Uterus (tissue), 4 donors: ENCODE data around the gene ADAMTSL5. TPM values are rescaled to one million over a fixed set of nuclear protein-coding genes. Genes with fewer than 3 reads are reported as not detected.
"Not testable (repeated sequence)": the region's sequence is repeated elsewhere in the genome, so short reads cannot be mapped to it uniquely, and the experiment has no call there.

ENCODE experiments used
- DNase-seq, 2 donors: peaks; one replicate each; pipeline ENCODE4 v3.0.0-alpha.2; 2019 to 2020
- H3K27ac ChIP-seq, 2 donors: fragments of 200-600 bp; sonication (generic); 1 replicate in 1 of 2; 2 replicates in 1 of 2; pipeline ENCODE4 v1.5.1; 2016 to 2018
- H3K27me3 ChIP-seq, 2 donors: fragments of 200-600 bp; sonication (generic); one replicate each; pipeline ENCODE4 v1.5.1; 2018 to 2019; ENCODE audit warnings: control low read depth in 1 of 2
- H3K36me3 ChIP-seq, 2 donors: fragments of 200-600 bp; sonication (generic); one replicate each; pipeline ENCODE4 v1.5.1; 2019; ENCODE audit warnings: control low read depth in 1 of 2
- H3K4me1 ChIP-seq, 2 donors: fragments of 200-600 bp; sonication (generic); one replicate each; pipeline ENCODE4 v1.5.1; 2018 to 2019; ENCODE audit warnings: control low read depth in 1 of 2
- H3K4me3 ChIP-seq, 2 donors: fragments of 200-600 bp; sonication (generic); 1 replicate in 1 of 2; 2 replicates in 1 of 2; pipeline ENCODE4 v1.5.1; 2018 to 2019; ENCODE audit warnings: mild to moderate bottlenecking in 1 of 2
- H3K9me3 ChIP-seq, 2 donors: fragments of 200-600 bp; sonication (generic); one replicate each; pipeline ENCODE4 v1.5.1; 2019; ENCODE audit warnings: control low read depth in 1 of 2
- POLR2A ChIP-seq, 2 donors: fragments of 450-650 bp; IDR thresholded peaks; one replicate each; pipeline ENCODE4 v1.6.1; 2016; ENCODE audit warnings: antibody characterized with exemption in 2 of 2, mild to moderate bottlenecking in 1 of 2, moderate library complexity in 1 of 2
- intact Hi-C: fragments of 100-400 bp; cut with DNase I; formaldehyde crosslinking; loops from one replicate; pipeline ENCODE4 v1.15.1; 2023; ENCODE audit warnings: low total_unique reads
- total RNA-seq, 4 donors: library from RNA; depleted of rRNA in 3 of 4; stranded (reverse); fragments of >200 nt in 3 of 4; gene quantifications; one replicate each; pipeline versions ENCODE4 v1.1.0 to v1.2.4, GENCODE V29; 2014 to 2023
- TF ChIP-seq, protein P1 (sequence below), 4 experiments: fragments of 200-600 bp in 2 of 4; fragments of 450-650 bp in 2 of 4; sonication (generic) in 2 of 4; IDR thresholded peaks; one replicate each; pipeline ENCODE4 v1.5.1; 2016 to 2019; ENCODE audit warnings: antibody characterized with exemption in 4 of 4, mild to moderate bottlenecking in 2 of 4, moderate library complexity in 1 of 4
- donor health status: DM: yes; HTN: yes; CAD: no.

Gene ADAMTSL5
- total RNA-seq, 4 donors from 2014 or later: 3.5 to 39.4 (median 12.6) TPM

DNA sequence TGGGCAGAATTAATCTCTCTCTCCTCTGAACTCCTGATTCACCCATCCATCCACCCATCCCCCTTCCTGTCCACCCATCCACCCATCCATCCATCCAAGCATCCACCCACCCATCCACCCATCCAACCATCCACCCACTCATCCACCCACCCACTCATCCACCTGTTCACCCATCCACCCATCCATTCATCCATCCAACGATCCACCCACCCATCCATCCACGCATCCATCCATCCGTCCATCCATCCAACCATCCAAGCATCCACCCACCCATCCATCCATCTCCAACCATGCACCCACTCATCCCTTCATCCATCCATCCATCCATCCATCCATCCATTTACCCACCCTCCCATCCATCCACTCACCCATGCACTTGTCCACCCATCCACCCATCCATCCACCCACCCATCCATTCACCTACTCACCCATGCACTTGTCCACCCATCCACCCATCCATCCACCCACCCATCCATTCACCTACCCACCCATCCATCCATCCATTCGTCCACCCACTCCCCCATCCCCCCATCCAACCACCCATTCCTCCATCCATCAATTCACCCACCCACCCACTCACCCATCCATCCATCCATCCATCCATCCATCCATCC is 36.6 kb upstream of the ADAMTSL5 start:
- no peak overlapping the region for H3K4me3 ChIP-seq
- DNase-seq: no peak
- H3K27ac ChIP-seq: no peak overlapping the region
- no peaks in the 10 kb centered on the region for H3K9me3 ChIP-seq
- H3K36me3 ChIP-seq: no peaks in the 10 kb centered on the region
- H3K4me1 ChIP-seq: no peaks in the 10 kb centered on the region
- intact Hi-C loops: loop anchor here (10.0 kb wide), 2 partner anchors 215 to 275 kb away; no protein-coding TSS in a partner anchor
- H3K27me3 ChIP-seq: no peaks in the 10 kb centered on the region
- TF ChIP-seq, protein P1, sequence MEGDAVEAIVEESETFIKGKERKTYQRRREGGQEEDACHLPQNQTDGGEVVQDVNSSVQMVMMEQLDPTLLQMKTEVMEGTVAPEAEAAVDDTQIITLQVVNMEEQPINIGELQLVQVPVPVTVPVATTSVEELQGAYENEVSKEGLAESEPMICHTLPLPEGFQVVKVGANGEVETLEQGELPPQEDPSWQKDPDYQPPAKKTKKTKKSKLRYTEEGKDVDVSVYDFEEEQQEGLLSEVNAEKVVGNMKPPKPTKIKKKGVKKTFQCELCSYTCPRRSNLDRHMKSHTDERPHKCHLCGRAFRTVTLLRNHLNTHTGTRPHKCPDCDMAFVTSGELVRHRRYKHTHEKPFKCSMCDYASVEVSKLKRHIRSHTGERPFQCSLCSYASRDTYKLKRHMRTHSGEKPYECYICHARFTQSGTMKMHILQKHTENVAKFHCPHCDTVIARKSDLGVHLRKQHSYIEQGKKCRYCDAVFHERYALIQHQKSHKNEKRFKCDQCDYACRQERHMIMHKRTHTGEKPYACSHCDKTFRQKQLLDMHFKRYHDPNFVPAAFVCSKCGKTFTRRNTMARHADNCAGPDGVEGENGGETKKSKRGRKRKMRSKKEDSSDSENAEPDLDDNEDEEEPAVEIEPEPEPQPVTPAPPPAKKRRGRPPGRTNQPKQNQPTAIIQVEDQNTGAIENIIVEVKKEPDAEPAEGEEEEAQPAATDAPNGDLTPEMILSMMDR (IDR thresholded peaks at IDR 0.05): no peak
- no peak for TF ChIP-seq POLR2A (IDR thresholded peaks at IDR 0.05)

DNA sequence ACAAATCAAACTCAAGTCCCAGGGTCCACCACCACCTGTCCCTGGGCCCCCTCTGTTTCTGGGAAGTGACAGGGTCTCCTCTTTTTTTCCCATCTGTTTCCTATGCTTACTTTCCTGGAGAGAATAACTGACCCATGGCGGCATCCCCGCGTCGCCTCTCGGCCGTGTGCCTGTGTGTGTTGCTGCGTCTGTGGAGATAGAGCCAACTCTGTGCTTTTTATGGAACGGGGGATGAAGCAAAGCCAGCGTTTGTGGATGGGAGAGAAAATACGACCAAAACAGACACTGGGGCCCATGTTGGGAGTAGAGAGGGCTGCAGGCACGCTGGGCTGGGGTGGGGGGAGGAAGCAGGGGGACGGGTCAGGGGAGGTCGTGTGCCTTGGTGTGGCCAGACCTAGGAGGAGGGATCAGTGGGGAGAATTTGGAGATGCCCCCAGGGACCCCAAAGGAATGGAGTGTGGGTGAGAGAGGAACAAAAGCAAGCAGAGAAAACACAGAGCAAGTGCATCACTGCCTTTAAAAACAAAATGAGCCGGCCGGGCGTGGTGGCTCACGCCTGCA is 27.6 kb upstream of the ADAMTSL5 start:
- Histone ChIP-seq H3K4me3 (no peak overlapping the region), H3K27me3 (no peaks in the 10 kb centered on the region), H3K36me3 (no peaks in the 10 kb centered on the region), H3K4me1 (peaks cover 0 to 5% of the 10 kb centered on the region in 2 donors), H3K9me3 (no peaks in the 10 kb centered on the region), H3K27ac (peak overlapping the region; percentile 15 to 73)
- intact Hi-C loops: loop anchor here (10.0 kb wide), 2 partner anchors 224 to 284 kb away; no protein-coding TSS in a partner anchor
- TF ChIP-seq, protein P1 (IDR thresholded peaks at IDR 0.05): no peak
- TF ChIP-seq POLR2A (IDR thresholded peaks at IDR 0.05): no peak
- DNase-seq: peak; percentile 31 to 53

DNA sequence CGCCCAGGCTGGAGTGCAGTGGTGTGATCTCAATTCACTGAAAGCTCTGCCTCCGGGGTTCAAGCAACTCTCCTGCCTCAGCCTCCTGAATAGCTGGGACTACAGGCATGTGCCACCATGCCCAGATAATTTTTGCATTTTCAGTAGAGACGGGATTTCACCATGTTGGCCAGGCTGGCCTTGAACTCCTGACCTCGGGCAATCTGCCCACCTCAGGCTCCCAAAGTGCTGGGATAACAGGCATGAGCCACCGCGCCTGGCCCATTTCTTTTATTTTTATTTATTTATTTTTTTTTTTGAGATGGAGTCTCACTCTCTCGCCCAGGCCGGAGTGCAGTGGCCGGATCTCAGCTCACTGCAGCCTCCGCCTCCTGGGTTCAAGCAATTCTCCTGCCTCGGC is 26.9 kb upstream of the ADAMTSL5 start:
- not testable (repeated sequence) for H3K27me3 ChIP-seq, DNase-seq, H3K9me3 ChIP-seq, H3K4me3 ChIP-seq, H3K4me1 ChIP-seq, H3K36me3 ChIP-seq
- intact Hi-C loops: loop anchor here (10.0 kb wide), 2 partner anchors 225 to 285 kb away; no protein-coding TSS in a partner anchor
- H3K27ac ChIP-seq: peak overlapping the region; percentile 15 to 73

DNA sequence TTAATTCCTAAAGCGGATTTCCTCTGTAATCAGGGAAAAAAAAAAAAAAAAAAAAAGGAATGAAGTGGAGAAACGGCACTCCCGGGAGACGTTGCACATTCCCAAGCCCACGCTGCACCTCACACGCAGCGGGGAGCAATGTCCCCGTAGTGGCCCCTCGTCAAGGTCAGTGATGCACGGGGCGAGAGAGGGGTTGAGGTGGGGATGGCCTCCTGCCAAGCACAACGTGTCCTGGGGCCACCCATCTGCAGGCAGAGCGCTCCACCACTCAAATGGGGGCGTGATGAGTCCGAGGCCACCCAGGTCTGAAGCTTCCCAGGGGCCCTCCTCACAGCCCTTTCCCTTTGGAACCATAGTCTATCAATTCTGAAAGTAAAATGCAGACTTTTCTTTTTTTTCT is 26.2 kb upstream of the ADAMTSL5 start:
- intact Hi-C loops: no loop called here
- H3K9me3 ChIP-seq: no peaks in the 10 kb centered on the region

DNA sequence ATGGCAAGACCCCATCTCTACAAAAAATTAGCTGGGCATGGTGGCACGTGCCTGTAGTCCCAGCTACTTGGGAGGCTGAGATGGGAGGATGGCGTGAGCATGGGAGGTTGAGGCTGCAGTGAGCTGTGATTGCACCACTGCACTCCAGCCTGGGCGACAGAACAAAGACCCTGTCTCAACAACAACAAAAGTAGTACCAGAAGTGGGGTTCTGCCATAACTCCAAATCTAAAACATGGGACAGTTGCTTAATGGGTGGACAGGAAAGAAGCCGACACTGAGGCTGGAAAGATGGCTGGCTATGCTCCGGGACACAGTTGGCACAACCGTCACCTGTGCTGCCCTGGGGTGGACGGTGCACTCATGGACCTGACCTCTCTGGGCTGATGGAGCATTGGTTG is 22.9 kb upstream of the ADAMTSL5 start:
- H3K27ac ChIP-seq, DNase-seq, H3K9me3 ChIP-seq, intact Hi-C loops, H3K4me3 ChIP-seq, H3K27me3 ChIP-seq, H3K36me3 ChIP-seq, H3K4me1 ChIP-seq: not testable (repeated sequence)

More for the DNA sequence above, 26.2 kb upstream of the ADAMTSL5 start:
- no peak for TF ChIP-seq POLR2A (IDR thresholded peaks at IDR 0.05)
- TF ChIP-seq, protein P1 (IDR thresholded peaks at IDR 0.05): no peak
- H3K27ac ChIP-seq: no peak overlapping the region
- no peak overlapping the region for H3K4me3 ChIP-seq
- no peak for DNase-seq
- H3K36me3 ChIP-seq: no peaks in the 10 kb centered on the region
- H3K27me3 ChIP-seq: no peaks in the 10 kb centered on the region
- peaks cover 0 to 5% of the 10 kb centered on the region in 2 donors for H3K4me1 ChIP-seq

DNA sequence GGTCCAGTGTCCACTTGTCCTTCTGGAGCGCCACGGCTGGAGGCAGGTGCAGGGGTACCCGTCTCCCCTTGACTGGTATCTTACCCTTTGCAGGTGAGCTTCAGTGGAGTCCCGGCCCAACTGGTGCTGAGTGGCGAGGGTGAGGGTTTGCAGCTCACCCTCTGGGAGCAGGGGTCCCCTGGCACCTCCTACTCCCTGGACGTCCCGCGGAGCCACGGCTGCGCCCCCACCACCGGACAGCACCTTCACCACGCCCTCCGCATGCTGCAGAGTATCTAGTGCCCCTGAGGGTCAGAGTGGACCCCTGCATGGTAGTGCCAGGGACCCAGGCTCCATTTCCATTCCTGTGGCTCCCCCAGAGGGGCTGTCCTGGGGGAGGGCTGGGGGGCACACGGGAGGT is 22.2 kb upstream of the ADAMTSL5 start:
- no peaks in the 10 kb centered on the region for H3K36me3 ChIP-seq
- H3K9me3 ChIP-seq: no peaks in the 10 kb centered on the region
- H3K27me3 ChIP-seq: no peaks in the 10 kb centered on the region
- no peak for DNase-seq
- no peak for TF ChIP-seq POLR2A (IDR thresholded peaks at IDR 0.05)
- TF ChIP-seq, protein P1 (IDR thresholded peaks at IDR 0.05): no peak
- H3K27ac ChIP-seq: no peak overlapping the region
- intact Hi-C loops: no loop called here
- H3K4me1 ChIP-seq: peaks cover 0 to 5% of the 10 kb centered on the region in 2 donors
- no peak overlapping the region for H3K4me3 ChIP-seq
